ENCODE data around the gene TNP1. TPM values are rescaled to one million over a fixed set of nuclear protein-coding genes. Genes with fewer than 3 reads are reported as not detected.

The TNP1 gene
- polyA plus RNA-seq, 1 of the 3 experiments (the other 2 are of a cell fraction) = not detected

DNA sequence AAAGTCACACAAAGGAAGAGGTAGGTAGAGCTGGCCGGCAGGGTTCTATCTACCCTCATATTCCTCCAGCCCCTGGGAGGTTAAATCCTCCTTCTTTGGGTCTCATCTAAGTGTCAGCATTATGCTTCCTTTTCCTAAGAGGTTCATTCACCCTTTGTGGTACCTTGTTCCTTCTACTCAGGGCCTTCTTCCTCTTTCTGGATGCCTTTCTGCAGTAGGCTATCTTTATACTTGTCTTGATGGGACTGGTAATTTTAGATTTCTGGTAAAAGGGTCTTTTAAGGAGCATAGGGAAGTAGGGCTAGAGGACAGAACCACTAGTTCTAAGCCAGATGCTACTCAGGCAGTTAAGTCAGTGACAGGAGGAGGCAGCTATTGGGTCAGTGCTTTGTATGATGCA, 13.7 kb upstream of the TNP1 start:
- no peaks in the 10 kb centered on the region for H3K4me1 ChIP-seq (ENCODE audit: control insufficient read depth in 1 of 2, insufficient read depth in 2 of 2, low read depth in 1 of 2, low read length in 1 of 2)
- CTCF ChIA-PET = interaction anchor here (1.9 kb wide), 1 partner anchor 44 kb away, joined by 7 read pairs; no protein-coding TSS in a partner anchor
- H3K4me3 ChIP-seq (ENCODE audit: low read depth in 2 of 2, low read length in 1 of 2) = no peak overlapping the region
- no peak for DNase-seq
- no peak overlapping the region for H3K27ac ChIP-seq (ENCODE audit: low read depth in 2 of 2, low read length in 1 of 2)
- H3K27me3 ChIP-seq (ENCODE audit: insufficient read depth) = no peaks in the 10 kb centered on the region
- H3F3A ChIP-seq (replicated peaks; ENCODE audit: insufficient read depth) = no peaks in the 10 kb centered on the region
- H3K9ac ChIP-seq = no peak overlapping the region
- no peaks in the 10 kb centered on the region for H3K36me3 ChIP-seq (replicated peaks in 1 of 2; ENCODE audit: control insufficient read depth in 1 of 2, insufficient read depth in 2 of 2, low read length in 1 of 2)
- H2AFZ ChIP-seq (ENCODE audit: low read depth) = no peak overlapping the region
- WGBS (ENCODE audit: low lambda C conversion rate) = 69% methylated on average over 1 of the region's 1 CpG
- POLR2A ChIA-PET = no interaction called here
- TF ChIP-seq, protein P1, sequence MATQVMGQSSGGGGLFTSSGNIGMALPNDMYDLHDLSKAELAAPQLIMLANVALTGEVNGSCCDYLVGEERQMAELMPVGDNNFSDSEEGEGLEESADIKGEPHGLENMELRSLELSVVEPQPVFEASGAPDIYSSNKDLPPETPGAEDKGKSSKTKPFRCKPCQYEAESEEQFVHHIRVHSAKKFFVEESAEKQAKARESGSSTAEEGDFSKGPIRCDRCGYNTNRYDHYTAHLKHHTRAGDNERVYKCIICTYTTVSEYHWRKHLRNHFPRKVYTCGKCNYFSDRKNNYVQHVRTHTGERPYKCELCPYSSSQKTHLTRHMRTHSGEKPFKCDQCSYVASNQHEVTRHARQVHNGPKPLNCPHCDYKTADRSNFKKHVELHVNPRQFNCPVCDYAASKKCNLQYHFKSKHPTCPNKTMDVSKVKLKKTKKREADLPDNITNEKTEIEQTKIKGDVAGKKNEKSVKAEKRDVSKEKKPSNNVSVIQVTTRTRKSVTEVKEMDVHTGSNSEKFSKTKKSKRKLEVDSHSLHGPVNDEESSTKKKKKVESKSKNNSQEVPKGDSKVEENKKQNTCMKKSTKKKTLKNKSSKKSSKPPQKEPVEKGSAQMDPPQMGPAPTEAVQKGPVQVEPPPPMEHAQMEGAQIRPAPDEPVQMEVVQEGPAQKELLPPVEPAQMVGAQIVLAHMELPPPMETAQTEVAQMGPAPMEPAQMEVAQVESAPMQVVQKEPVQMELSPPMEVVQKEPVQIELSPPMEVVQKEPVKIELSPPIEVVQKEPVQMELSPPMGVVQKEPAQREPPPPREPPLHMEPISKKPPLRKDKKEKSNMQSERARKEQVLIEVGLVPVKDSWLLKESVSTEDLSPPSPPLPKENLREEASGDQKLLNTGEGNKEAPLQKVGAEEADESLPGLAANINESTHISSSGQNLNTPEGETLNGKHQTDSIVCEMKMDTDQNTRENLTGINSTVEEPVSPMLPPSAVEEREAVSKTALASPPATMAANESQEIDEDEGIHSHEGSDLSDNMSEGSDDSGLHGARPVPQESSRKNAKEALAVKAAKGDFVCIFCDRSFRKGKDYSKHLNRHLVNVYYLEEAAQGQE (IDR thresholded peaks at IDR 0.05; ENCODE audit: low read depth, low read length) = no peak
- H3K79me2 ChIP-seq (ENCODE audit: insufficient read depth) = no peaks in the 10 kb centered on the region
- H3K9me2 ChIP-seq = no peaks in the 10 kb centered on the region
- H4K20me1 ChIP-seq (ENCODE audit: insufficient read depth) = no peaks in the 10 kb centered on the region
- H3K4me2 ChIP-seq = no peak overlapping the region
- H3K9me3 ChIP-seq = no peaks in the 10 kb centered on the region

DNA sequence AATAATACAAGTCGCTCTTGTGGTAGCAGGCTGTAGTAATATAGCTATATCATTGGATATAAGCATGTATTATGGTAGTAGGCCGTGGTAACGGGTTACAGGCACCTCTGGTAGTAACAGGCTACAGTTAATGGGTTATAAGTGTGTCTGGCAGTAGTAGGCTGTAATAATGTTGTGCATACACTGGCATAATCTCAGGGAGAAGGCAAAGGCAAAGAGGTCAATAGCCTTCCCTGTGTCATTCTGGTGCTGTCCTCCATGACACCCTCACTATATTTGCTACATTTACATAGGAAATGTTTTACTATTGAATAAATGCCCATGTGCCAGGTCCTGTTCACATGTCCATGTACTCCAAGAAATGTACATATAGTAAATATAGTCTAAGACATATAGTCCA, 12.8 kb upstream of the TNP1 start:
- no peak for TF ChIP-seq TAF1 (IDR thresholded peaks at IDR 0.05; ENCODE audit: borderline replicate concordance, low read depth, low read length)
- TF ChIP-seq TEAD4 (IDR thresholded peaks at IDR 0.05; ENCODE audit: borderline replicate concordance, insufficient read depth) = no peak
- TF ChIP-seq SMC3 (IDR thresholded peaks at IDR 0.05; ENCODE audit: low read depth, low read length) = no peak
- no peak for TF ChIP-seq YY1 (IDR thresholded peaks at IDR 0.05; ENCODE audit: low read depth)
- TF ChIP-seq ELF1 (IDR thresholded peaks at IDR 0.05) = no peak
- no peak for TF ChIP-seq NFIC (IDR thresholded peaks at IDR 0.05; ENCODE audit: borderline replicate concordance)
- TF ChIP-seq, protein P2, sequence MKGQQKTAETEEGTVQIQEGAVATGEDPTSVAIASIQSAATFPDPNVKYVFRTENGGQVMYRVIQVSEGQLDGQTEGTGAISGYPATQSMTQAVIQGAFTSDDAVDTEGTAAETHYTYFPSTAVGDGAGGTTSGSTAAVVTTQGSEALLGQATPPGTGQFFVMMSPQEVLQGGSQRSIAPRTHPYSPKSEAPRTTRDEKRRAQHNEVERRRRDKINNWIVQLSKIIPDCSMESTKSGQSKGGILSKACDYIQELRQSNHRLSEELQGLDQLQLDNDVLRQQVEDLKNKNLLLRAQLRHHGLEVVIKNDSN (IDR thresholded peaks at IDR 0.05; ENCODE audit: borderline replicate concordance, low read depth) = no peak
- TF ChIP-seq, protein P3, sequence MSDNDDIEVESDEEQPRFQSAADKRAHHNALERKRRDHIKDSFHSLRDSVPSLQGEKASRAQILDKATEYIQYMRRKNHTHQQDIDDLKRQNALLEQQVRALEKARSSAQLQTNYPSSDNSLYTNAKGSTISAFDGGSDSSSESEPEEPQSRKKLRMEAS (IDR thresholded peaks at IDR 0.05; ENCODE audit: low read depth) = no peak
- no peak for TF ChIP-seq FOSL2 (IDR thresholded peaks at IDR 0.05; ENCODE audit: borderline replicate concordance, low read depth)
- TF ChIP-seq, protein P4, sequence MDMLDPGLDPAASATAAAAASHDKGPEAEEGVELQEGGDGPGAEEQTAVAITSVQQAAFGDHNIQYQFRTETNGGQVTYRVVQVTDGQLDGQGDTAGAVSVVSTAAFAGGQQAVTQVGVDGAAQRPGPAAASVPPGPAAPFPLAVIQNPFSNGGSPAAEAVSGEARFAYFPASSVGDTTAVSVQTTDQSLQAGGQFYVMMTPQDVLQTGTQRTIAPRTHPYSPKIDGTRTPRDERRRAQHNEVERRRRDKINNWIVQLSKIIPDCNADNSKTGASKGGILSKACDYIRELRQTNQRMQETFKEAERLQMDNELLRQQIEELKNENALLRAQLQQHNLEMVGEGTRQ (IDR thresholded peaks at IDR 0.05; ENCODE audit: borderline replicate concordance, low read depth, low read length) = no peak
- TF ChIP-seq CHD2 (IDR thresholded peaks at IDR 0.05; ENCODE audit: low read length, partially characterized antibody) = no peak
- no peak for TF ChIP-seq JUND (IDR thresholded peaks at IDR 0.05)
- TF ChIP-seq TCF12 (IDR thresholded peaks at IDR 0.05) = no peak
- TF ChIP-seq POLR2AphosphoS5 (IDR thresholded peaks at IDR 0.05; ENCODE audit: low read depth, low read length) = no peak
- TF ChIP-seq MXI1 (IDR thresholded peaks at IDR 0.05; ENCODE audit: low read depth, low read length) = no peak
- no peak for TF ChIP-seq RXRA (IDR thresholded peaks at IDR 0.05; ENCODE audit: borderline replicate concordance, low read depth)
- TF ChIP-seq NRF1 (IDR thresholded peaks at IDR 0.05; ENCODE audit: low read depth, low read length) = no peak
- TF ChIP-seq GABPA (IDR thresholded peaks at IDR 0.05; ENCODE audit: low read depth) = no peak
- DNase-seq = no peak
- H3K4me2 ChIP-seq = no peak overlapping the region
- H3K9me2 ChIP-seq = no peaks in the 10 kb centered on the region
- H3K9ac ChIP-seq = no peak overlapping the region
- no peaks in the 10 kb centered on the region for H3K4me1 ChIP-seq (ENCODE audit: control insufficient read depth in 1 of 2, insufficient read depth in 2 of 2, low read depth in 1 of 2, low read length in 1 of 2)
- no peak overlapping the region for H3K4me3 ChIP-seq (ENCODE audit: low read depth in 2 of 2, low read length in 1 of 2)
- H3K79me2 ChIP-seq (ENCODE audit: insufficient read depth) = no peaks in the 10 kb centered on the region
- no peaks in the 10 kb centered on the region for H3K27me3 ChIP-seq (ENCODE audit: insufficient read depth)
- 26% methylated on average over 3 of the region's 3 CpGs for WGBS (ENCODE audit: low lambda C conversion rate)
- H3K9me3 ChIP-seq = no peaks in the 10 kb centered on the region
- H4K20me1 ChIP-seq (ENCODE audit: insufficient read depth) = no peaks in the 10 kb centered on the region
- no peak overlapping the region for H2AFZ ChIP-seq (ENCODE audit: low read depth)
- POLR2A ChIA-PET = no interaction called here
- CTCF ChIA-PET = no interaction called here
- H3K36me3 ChIP-seq (replicated peaks in 1 of 2; ENCODE audit: control insufficient read depth in 1 of 2, insufficient read depth in 2 of 2, low read length in 1 of 2) = no peaks in the 10 kb centered on the region
- no peak overlapping the region for H3K27ac ChIP-seq (ENCODE audit: low read depth in 2 of 2, low read length in 1 of 2)
- H3F3A ChIP-seq (replicated peaks; ENCODE audit: insufficient read depth) = no peaks in the 10 kb centered on the region

Measured in SK-N-SH (cell line).